Measurements from ENCODE around the gene GRIA1.

Gene GRIA1

DNA sequence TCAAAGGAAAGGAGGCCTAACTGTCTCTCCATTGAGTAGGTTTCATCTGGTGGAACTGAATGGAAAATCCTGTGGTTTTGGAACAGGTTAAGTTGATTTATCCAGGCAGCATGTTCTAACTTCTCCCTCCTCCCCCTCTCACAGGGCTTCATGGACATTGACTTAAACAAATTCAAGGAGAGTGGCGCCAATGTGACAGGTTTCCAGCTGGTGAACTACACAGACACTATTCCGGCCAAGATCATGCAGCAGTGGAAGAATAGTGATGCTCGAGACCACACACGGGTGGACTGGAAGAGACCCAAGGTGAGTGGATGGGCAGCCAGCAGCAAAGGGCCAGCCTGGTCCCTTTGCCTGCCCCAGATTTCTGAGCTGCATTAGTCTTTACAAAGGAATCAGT is 183.9 kb downstream of the GRIA1 start:
- no peak for DNase-seq (ENCODE audit: low read depth, low spot score)
- in situ Hi-C loops (cut with HindIII; ENCODE audit: low sequenced_read_pairs), result no loop called here
- TF ChIP-seq CTCF (IDR thresholded peaks at IDR 0.05; ENCODE audit: low read depth, low read length), result no peak
- H3K4me3 ChIP-seq (ENCODE audit: low read depth, low read length), result no peak overlapping the region

GRCh38 chr5:153676406-153676805 is 185.9 kb downstream of the GRIA1 start:
- in situ Hi-C loops (cut with HindIII; ENCODE audit: low sequenced_read_pairs), result no loop called here
- no peak overlapping the region for H3K4me3 ChIP-seq (ENCODE audit: low read depth, low read length)
- no peak for TF ChIP-seq CTCF (IDR thresholded peaks at IDR 0.05; ENCODE audit: low read depth, low read length)
- no peak for DNase-seq (ENCODE audit: low read depth, low spot score)

- DNase-seq (ENCODE audit: low read depth, low spot score), result no peak
- TF ChIP-seq CTCF (IDR thresholded peaks at IDR 0.05; ENCODE audit: low read depth, low read length), result no peak
- no peak overlapping the region for H3K4me3 ChIP-seq (ENCODE audit: low read depth, low read length)
- in situ Hi-C loops (cut with HindIII; ENCODE audit: low sequenced_read_pairs), result no loop called here
Observed at GRCh38 chr5:153676821-153677220, 186.4 kb downstream of the GRIA1 start.

DNA sequence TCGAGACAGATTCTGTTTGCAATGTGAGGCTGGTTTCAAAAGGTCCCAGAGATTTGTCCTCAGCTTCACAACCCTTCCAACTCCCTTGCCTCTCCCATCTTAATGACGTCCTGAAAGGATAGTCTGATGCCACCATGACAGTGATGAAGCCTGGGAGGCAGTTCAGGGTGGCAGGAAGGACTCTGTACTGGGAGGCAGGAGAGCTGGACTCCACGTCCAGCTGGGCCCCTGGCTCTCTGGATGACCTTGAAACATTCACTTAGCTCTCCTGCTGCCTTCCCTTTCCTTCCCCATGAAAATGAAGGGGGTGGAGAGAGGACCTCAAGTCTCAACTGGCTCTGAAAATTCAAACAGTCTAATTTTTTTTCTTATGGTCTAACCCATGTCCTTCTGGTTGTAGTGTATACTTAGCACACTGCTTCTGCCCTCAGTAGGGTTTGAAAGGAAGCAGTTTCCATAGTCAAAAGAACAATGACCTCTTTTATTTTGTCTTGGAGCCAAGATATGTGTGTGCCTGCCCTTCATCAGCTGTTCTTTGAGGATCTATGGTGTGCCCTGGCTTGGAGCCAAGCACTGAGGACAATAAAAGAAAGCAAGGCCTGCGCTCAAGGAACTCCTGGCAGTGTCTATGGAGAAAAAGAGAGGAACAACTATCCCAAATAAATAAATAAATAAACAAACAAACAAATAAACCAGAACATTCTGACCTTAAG is 188.3 kb downstream of the GRIA1 start:
- in situ Hi-C loops (cut with HindIII; ENCODE audit: low sequenced_read_pairs), result no loop called here
- TF ChIP-seq CTCF (IDR thresholded peaks at IDR 0.05; ENCODE audit: low read depth, low read length), result no peak
- no peak for DNase-seq (ENCODE audit: low read depth, low spot score)
- H3K4me3 ChIP-seq (ENCODE audit: low read depth, low read length), result no peak overlapping the region

- no peak for DNase-seq (ENCODE audit: low read depth, low spot score)
- in situ Hi-C loops (cut with HindIII; ENCODE audit: low sequenced_read_pairs), result no loop called here
- H3K4me3 ChIP-seq (ENCODE audit: low read depth, low read length), result no peak overlapping the region
- TF ChIP-seq CTCF (IDR thresholded peaks at IDR 0.05; ENCODE audit: low read depth, low read length), result no peak
Observed at GRCh38 chr5:153690236-153690635, 199.8 kb downstream of the GRIA1 start.

DNA sequence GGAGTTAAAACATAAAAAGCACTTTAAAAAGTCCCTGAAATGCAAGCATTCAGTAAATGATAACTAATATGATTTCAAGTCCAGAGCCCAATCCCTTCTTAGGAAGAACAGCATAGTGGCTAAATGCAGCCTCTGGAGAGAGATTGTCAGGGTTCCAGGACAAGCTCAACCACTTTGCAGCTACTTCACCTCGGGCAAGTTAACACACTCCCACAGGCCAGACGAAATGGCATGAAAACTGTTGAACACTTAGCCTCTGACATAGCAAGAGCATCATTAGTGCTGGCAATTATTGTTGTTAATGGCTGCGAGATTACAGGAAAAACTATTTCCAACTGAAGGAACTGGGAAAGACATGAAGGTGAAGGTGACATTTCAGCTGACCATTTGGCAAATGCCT is 205.8 kb downstream of the GRIA1 start:
- in situ Hi-C loops (cut with HindIII; ENCODE audit: low sequenced_read_pairs), result no loop called here

More for the DNA sequence above, 205.8 kb downstream of the GRIA1 start:
- TF ChIP-seq CTCF (IDR thresholded peaks at IDR 0.05; ENCODE audit: low read depth, low read length), result no peak
- no peak overlapping the region for H3K4me3 ChIP-seq (ENCODE audit: low read depth, low read length)
- DNase-seq (ENCODE audit: low read depth, low spot score), result no peak

Measured in astrocyte of the spinal cord (primary cell).